ENCODE measurements around the gene ALG12.

GRCh38 chr22:49881856-49882255 is 36.4 kb downstream of the ALG12 start:
- TF ChIP-seq, protein P1, sequence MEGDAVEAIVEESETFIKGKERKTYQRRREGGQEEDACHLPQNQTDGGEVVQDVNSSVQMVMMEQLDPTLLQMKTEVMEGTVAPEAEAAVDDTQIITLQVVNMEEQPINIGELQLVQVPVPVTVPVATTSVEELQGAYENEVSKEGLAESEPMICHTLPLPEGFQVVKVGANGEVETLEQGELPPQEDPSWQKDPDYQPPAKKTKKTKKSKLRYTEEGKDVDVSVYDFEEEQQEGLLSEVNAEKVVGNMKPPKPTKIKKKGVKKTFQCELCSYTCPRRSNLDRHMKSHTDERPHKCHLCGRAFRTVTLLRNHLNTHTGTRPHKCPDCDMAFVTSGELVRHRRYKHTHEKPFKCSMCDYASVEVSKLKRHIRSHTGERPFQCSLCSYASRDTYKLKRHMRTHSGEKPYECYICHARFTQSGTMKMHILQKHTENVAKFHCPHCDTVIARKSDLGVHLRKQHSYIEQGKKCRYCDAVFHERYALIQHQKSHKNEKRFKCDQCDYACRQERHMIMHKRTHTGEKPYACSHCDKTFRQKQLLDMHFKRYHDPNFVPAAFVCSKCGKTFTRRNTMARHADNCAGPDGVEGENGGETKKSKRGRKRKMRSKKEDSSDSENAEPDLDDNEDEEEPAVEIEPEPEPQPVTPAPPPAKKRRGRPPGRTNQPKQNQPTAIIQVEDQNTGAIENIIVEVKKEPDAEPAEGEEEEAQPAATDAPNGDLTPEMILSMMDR (IDR thresholded peaks at IDR 0.05; ENCODE audit: low read depth, low read length) = no peak
- TF ChIP-seq POLR2A (IDR thresholded peaks at IDR 0.05; ENCODE audit: extremely low read depth, insufficient read length) (no peak), MYC (IDR thresholded peaks at IDR 0.05; ENCODE audit: low read depth, low read length) (no peak)

All from NB4 (cell line).